Globus pallidus (tissue), 1 donor: Measurements from ENCODE around the gene CPHXL2.
A peak's percentile ranks its signal among the peaks of the same experiment; 100 is the strongest.

Source experiments
- DNase-seq: peaks from one replicate; pipeline ENCODE4 v3.0.0-alpha.2; 2015; ENCODE audit warnings: low spot score

The CPHXL2 gene

GRCh38 chr16:75676909-75677308, at the start of gene CPHXL2:
TSS of gene CPHXL2 (minus strand) at chr16:75677009. CDS start at chr16:75676999, 10 bp downstream.
- DNase-seq, result no peak

- no peak for DNase-seq
These were observed 49.6 kb upstream of the CPHXL2 start, which contains the start of gene CPHXL for GRCh38 chr16:75726390-75726789. TSS of gene CPHXL (minus strand) at chr16:75726490. CDS start at chr16:75726442, 48 bp downstream.

GRCh38 chr16:75718452-75718851, 41.6 kb upstream of the CPHXL2 start:
- no peak for DNase-seq

- DNase-seq, result no peak
These were observed 37.9 kb upstream of the CPHXL2 start for GRCh38 chr16:75714661-75715060.

- no peak for DNase-seq
These were observed 33.5 kb upstream of the CPHXL2 start for GRCh38 chr16:75710344-75710743.

- no peak for DNase-seq
These were observed 26.5 kb upstream of the CPHXL2 start for GRCh38 chr16:75703306-75703705.

- no peak for DNase-seq
These were observed 25.4 kb upstream of the CPHXL2 start for GRCh38 chr16:75702242-75702641.

- no peak for DNase-seq
These were observed 24.6 kb upstream of the CPHXL2 start, which contains the start of gene DUXB for GRCh38 chr16:75701361-75701760. TSS of gene DUXB (minus strand) at chr16:75701461. CDS start at chr16:75701418, 43 bp downstream.

GRCh38 chr16:75697571-75697970, 20.8 kb upstream of the CPHXL2 start:
- DNase-seq, result no peak

GRCh38 chr16:75695708-75696107, 18.9 kb upstream of the CPHXL2 start:
- no peak for DNase-seq

- no peak for DNase-seq
These were observed 10.6 kb upstream of the CPHXL2 start for GRCh38 chr16:75687361-75687760.

GRCh38 chr16:75682308-75682707, 5.5 kb upstream of the CPHXL2 start:
- no peak for DNase-seq

- DNase-seq, result no peak
These were observed 2.6 kb upstream of the CPHXL2 start for GRCh38 chr16:75679366-75679765.

- DNase-seq, result no peak
These were observed 9.3 kb downstream of the CPHXL2 start for GRCh38 chr16:75667503-75667902.

- DNase-seq, result no peak
These were observed 16.0 kb downstream of the CPHXL2 start for GRCh38 chr16:75660726-75661302.

GRCh38 chr16:75660321-75660720, 16.5 kb downstream of the CPHXL2 start:
- peak; percentile 78 for DNase-seq

- DNase-seq, result no peak
These were observed 18.6 kb downstream of the CPHXL2 start for GRCh38 chr16:75658175-75658574.

- no peak for DNase-seq
These were observed 22.9 kb downstream of the CPHXL2 start for GRCh38 chr16:75653922-75654321.

GRCh38 chr16:75648265-75649076, 28.3 kb downstream of the CPHXL2 start:
- peak; percentile 84 for DNase-seq

- peak; percentile 95 for DNase-seq
These were observed 29.1 kb downstream of the CPHXL2 start, which contains the start of the genes KARS1 and TERF2IP for GRCh38 chr16:75647492-75648264. TSS of gene KARS1 (minus strand) at chr16:75647665. CDS start at chr16:75647639, 26 bp downstream. TSS of gene TERF2IP (plus strand) at chr16:75647773. CDS start at chr16:75647883, 110 bp downstream.

- DNase-seq, result no peak
These were observed 29.7 kb downstream of the CPHXL2 start for GRCh38 chr16:75647112-75647491.

- DNase-seq, result no peak
These were observed 32.4 kb downstream of the CPHXL2 start for GRCh38 chr16:75644240-75645012.
